Right renal cortex interstitium (tissue), 3 donors: ENCODE measurements around the gene TNFRSF21. TPM values are rescaled to one million over a fixed set of nuclear protein-coding genes. Genes with fewer than 3 reads are reported as not detected.

Source experiments
- DNase-seq, 3 donors: peaks; one replicate each; pipeline ENCODE4 v3.0.0-alpha.2; 2013; ENCODE audit warnings: low read depth in 3 of 3, low spot score in 2 of 3
- polyA plus RNA-seq, 3 donors: library from polyadenylated mRNA; unstranded; fragments of 120-200 nt; gene quantifications; one replicate each; pipeline ENCODE4 v1.2.1, GENCODE V29; 2013; ENCODE audit not compliant: insufficient read length in 3 of 3

TNFRSF21 gene
- polyA plus RNA-seq, 3 donors, result 28.2 to 35.2 (median 31.4) TPM

GRCh38 chr6:47254051-47254450 is 55.7 kb downstream of the TNFRSF21 start:
- DNase-seq, result no peak

GRCh38 chr6:47253136-47253535 is 56.6 kb downstream of the TNFRSF21 start:
- no peak for DNase-seq

- no peak for DNase-seq
Measured at GRCh38 chr6:47252633-47253032, 57.1 kb downstream of the TNFRSF21 start.

- DNase-seq, result no peak
Measured at GRCh38 chr6:47251396-47251795, 58.3 kb downstream of the TNFRSF21 start.

GRCh38 chr6:47250302-47250701 is 59.4 kb downstream of the TNFRSF21 start:
- DNase-seq, result no peak

- DNase-seq, result no peak
Measured at GRCh38 chr6:47248446-47248845, 61.3 kb downstream of the TNFRSF21 start.

- no peak for DNase-seq
Measured at GRCh38 chr6:47247227-47247797, 62.4 kb downstream of the TNFRSF21 start.

GRCh38 chr6:47246551-47246950 is 63.2 kb downstream of the TNFRSF21 start:
- DNase-seq, result no peak

GRCh38 chr6:47245745-47246371 is 63.8 kb downstream of the TNFRSF21 start:
- DNase-seq, result no peak

GRCh38 chr6:47242483-47243386 is 67.0 kb downstream of the TNFRSF21 start:
- DNase-seq, result peak; percentile 33 to 56 (median 42)

GRCh38 chr6:47241742-47242482 is 67.8 kb downstream of the TNFRSF21 start:
- DNase-seq, result no peak

- no peak for DNase-seq
Measured at GRCh38 chr6:47240277-47240890, 69.3 kb downstream of the TNFRSF21 start.

- no peak for DNase-seq
Measured at GRCh38 chr6:47239546-47239945, 70.2 kb downstream of the TNFRSF21 start.

GRCh38 chr6:47238456-47238995 is 71.2 kb downstream of the TNFRSF21 start:
- DNase-seq, result no peak

GRCh38 chr6:47237196-47237595 is 72.5 kb downstream of the TNFRSF21 start:
- no peak for DNase-seq

GRCh38 chr6:47235964-47236760 is 73.5 kb downstream of the TNFRSF21 start:
- DNase-seq, result no peak

GRCh38 chr6:47235421-47235820 is 74.3 kb downstream of the TNFRSF21 start:
- DNase-seq, result no peak

- DNase-seq, result no peak
Measured at GRCh38 chr6:47234266-47234933, 75.3 kb downstream of the TNFRSF21 start.

- no peak for DNase-seq
Measured at GRCh38 chr6:47231151-47231550, 78.6 kb downstream of the TNFRSF21 start.
